ENCODE data around the gene SPTBN2. TPM values are rescaled to one million over a fixed set of nuclear protein-coding genes. Genes with fewer than 3 reads are reported as not detected.

SPTBN2 gene
- total RNA-seq, 1 experiment from 2014 or later: 8.5 TPM

DNA sequence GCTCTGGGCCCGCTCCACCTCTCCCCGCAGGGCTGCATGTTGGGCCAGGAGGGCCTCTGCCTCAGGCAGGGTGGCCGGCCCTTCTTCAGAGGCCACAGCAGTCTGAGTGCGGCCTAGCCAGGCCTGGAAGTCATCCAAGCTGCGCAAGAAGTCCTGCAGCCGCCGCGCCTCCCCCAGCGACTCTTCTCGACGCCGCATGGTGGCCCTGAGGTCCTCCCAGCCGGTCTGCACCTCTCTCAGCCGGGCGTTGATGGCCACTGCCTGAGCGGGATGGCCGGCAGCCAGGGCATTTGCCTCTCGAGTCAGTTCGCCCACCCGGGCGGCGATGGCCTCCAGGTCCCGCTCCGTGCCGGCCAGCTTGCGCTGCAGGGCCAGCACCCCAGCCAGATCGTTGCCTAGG is 28.3 kb downstream of the SPTBN2 start:
- Histone ChIP-seq H3K27ac (no peak overlapping the region), H3K4me1 (no peaks in the 10 kb centered on the region), H3K27me3 (no peaks in the 10 kb centered on the region), H3K9me3 (replicated peaks) (no peaks in the 10 kb centered on the region), H3K36me3 (no peaks in the 10 kb centered on the region), H3K4me3 (no peak overlapping the region)
- no peak for DNase-seq

DNA sequence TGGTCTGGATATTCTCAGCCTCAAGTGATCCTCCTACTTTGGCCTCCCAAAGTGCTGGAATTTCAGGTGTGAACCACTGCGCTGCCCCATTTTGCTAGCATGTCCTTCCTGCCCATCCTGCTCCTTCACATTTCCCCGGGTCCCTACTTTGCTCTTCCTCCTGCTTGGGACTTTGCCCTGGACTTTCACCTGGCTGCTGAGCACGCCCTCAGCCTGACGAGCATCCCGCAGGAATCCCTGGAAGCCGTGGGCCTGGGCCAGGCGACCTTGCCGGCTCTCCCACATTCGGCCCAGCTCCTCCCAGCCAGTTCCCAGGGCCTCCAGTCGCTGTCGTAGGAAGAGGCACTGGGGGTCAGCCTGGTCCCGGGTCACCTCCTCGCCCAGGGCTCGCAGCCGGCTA is 28.7 kb downstream of the SPTBN2 start:
- Histone ChIP-seq H3K4me3 (no peak overlapping the region), H3K27ac (no peak overlapping the region), H3K4me1 (no peaks in the 10 kb centered on the region), H3K27me3 (no peaks in the 10 kb centered on the region), H3K9me3 (replicated peaks) (no peaks in the 10 kb centered on the region), H3K36me3 (no peaks in the 10 kb centered on the region)
- DNase-seq: no peak

- H3K36me3 ChIP-seq: no peaks in the 10 kb centered on the region
- H3K27me3 ChIP-seq: no peaks in the 10 kb centered on the region
- no peak overlapping the region for H3K27ac ChIP-seq
- H3K9me3 ChIP-seq (replicated peaks): no peaks in the 10 kb centered on the region
- no peaks in the 10 kb centered on the region for H3K4me1 ChIP-seq
- no peak overlapping the region for H3K4me3 ChIP-seq
- no peak for DNase-seq
Measured at GRCh38 chr11:66698491-66698890, 30.5 kb downstream of the SPTBN2 start.

DNA sequence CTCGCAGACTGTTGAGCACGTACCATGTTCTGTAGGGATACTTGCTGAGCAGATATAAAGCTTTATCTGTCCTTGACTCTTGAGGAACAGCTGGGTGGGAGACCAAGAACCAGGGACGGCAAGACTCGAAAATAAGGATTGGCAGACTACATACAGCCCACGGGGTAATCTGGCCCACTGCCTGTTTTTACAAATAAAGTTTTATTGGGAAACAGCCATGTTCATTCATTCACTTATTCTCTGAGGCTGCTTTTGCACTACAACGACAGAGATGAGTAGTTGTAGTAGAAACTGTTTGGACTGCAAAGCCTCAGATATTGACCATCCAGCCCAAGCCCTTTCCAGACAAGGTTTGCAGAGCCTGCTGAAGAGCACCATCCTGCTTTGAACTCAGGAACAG is 31.0 kb downstream of the SPTBN2 start:
- H3K27me3 ChIP-seq: no peaks in the 10 kb centered on the region
- no peaks in the 10 kb centered on the region for H3K4me1 ChIP-seq
- no peak for DNase-seq
- no peak overlapping the region for H3K27ac ChIP-seq
- no peak overlapping the region for H3K4me3 ChIP-seq
- H3K9me3 ChIP-seq (replicated peaks): no peaks in the 10 kb centered on the region
- H3K36me3 ChIP-seq: no peaks in the 10 kb centered on the region

DNA sequence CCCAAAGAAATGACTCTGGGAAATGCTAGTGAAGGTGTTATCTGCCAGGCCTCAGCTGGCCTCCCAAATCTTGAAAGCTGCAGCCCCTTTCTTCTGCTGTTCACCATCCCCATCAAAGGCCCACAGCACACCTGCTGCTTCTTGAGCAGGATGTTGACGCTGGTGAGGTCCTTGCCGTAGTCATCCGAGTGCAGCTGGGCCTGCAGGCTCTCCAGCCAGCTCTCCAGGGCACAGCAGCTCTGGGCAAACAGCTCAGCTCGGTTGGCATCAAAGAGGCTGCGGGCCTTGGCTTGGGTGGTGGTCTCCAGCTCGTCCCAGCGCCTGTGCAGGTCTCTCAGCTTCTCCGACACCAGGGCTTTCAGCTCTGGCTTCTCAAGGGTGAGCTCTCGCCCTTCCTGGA is 32.9 kb downstream of the SPTBN2 start:
- no peak for DNase-seq
- no peak overlapping the region for H3K27ac ChIP-seq
- H3K27me3 ChIP-seq: no peaks in the 10 kb centered on the region
- H3K9me3 ChIP-seq (replicated peaks): no peaks in the 10 kb centered on the region
- no peaks in the 10 kb centered on the region for H3K36me3 ChIP-seq
- H3K4me3 ChIP-seq: no peak overlapping the region
- H3K4me1 ChIP-seq: no peaks in the 10 kb centered on the region

DNA sequence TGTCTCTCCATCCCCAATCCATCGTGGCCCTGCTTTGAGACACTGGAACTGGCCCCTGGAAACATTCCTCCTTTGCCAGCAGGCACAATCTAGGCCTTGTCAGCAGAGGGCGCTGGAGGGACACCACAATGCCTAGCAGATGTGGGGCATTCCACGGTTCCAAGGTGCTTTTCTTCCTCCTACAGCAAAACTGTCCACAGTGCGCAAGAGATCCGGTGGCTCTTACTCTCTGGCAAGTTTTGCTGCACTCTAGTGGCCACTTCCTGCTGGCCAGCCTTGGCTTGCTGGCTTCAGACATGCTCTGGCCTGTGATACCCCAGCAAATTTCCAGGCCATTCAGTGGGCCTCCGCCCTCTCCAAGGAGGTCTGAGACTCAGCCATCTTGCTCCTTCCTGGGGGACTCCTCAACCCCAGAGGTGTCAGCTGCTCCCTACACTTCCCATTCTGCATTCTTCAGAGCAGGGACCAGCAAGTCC is 34.2 kb downstream of the SPTBN2 start:
- H3K27ac ChIP-seq: no peak overlapping the region
- H3K27me3 ChIP-seq: no peaks in the 10 kb centered on the region
- H3K4me3 ChIP-seq: no peak overlapping the region
- H3K4me1 ChIP-seq: no peaks in the 10 kb centered on the region
- H3K36me3 ChIP-seq: no peaks in the 10 kb centered on the region
- peak; percentile 88 to 94 for DNase-seq
- H3K9me3 ChIP-seq (replicated peaks): no peaks in the 10 kb centered on the region

GRCh38 chr11:66694056-66694410 is 35.0 kb downstream of the SPTBN2 start:
- Histone ChIP-seq H3K9me3 (replicated peaks) (no peaks in the 10 kb centered on the region), H3K36me3 (no peaks in the 10 kb centered on the region), H3K27ac (no peak overlapping the region), H3K4me1 (no peaks in the 10 kb centered on the region), H3K27me3 (no peaks in the 10 kb centered on the region), H3K4me3 (no peak overlapping the region)
- no peak for DNase-seq

DNA sequence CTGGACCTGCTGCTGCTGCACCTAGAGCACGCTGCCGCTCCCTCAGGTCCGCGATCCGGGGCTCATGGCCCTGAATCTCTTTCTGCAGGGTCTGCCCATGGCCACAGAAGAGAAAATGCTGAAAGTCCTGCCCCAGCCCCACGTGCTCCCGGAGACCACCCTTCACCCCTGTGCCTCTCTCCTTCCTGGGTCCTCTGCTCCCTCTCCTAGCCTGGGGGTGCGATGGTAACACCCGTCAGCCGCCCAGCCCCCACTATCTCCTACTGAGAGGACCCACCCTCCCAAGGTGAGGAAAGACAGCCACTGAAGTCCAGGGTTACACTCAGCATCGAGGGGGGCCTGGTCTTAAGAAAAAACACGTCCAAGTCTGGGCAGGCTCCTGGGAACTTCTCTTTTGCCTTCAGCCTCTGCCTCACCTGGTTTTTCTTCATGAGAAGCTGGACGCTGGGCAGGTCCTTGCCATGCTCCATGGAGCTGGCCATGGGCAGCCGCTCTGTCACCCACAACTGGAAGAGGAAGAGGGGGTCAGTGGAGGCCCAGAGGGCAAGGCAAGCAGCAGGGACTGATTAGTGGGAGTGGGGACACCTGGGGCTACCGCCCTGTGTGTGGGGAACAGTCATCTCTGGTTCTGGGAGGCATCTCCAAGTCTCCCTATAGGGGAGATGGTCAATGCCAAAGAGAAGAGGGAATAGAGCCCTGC is 35.5 kb downstream of the SPTBN2 start:
- Histone ChIP-seq H3K36me3 (no peaks in the 10 kb centered on the region), H3K4me3 (no peak overlapping the region), H3K9me3 (replicated peaks) (no peaks in the 10 kb centered on the region), H3K27me3 (no peaks in the 10 kb centered on the region), H3K27ac (no peak overlapping the region), H3K4me1 (no peaks in the 10 kb centered on the region)
- DNase-seq: no peak

GRCh38 chr11:66692871-66693331 is 36.1 kb downstream of the SPTBN2 start:
- no peaks in the 10 kb centered on the region for H3K9me3 ChIP-seq (replicated peaks)
- no peaks in the 10 kb centered on the region for H3K36me3 ChIP-seq
- H3K27ac ChIP-seq: no peak overlapping the region
- no peak for DNase-seq
- H3K27me3 ChIP-seq: no peaks in the 10 kb centered on the region
- no peak overlapping the region for H3K4me3 ChIP-seq
- H3K4me1 ChIP-seq: no peaks in the 10 kb centered on the region

DNA sequence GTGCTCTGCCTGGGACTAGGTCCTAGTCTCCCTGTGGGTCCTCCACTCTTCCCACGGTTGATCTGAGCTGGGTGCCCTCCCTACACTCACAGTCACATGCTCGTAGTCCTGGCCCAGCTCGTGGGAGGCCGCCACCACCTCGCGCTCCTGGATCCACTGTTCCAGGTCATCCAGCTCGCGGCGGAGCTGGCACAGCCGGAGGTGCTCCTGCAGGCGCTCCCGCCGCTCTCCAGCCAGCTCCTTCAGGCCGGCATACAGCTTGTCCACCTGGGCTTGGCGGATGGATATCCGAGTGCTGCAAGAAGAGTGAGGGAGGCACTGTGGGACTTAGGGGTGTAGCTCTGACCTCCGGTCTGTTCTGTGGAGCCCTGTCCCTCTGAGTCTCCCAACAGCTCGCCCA is 36.6 kb downstream of the SPTBN2 start:
- DNase-seq: no peak
- Histone ChIP-seq H3K27me3 (no peaks in the 10 kb centered on the region), H3K4me3 (no peak overlapping the region), H3K27ac (no peak overlapping the region), H3K4me1 (no peaks in the 10 kb centered on the region), H3K36me3 (no peaks in the 10 kb centered on the region), H3K9me3 (replicated peaks) (no peaks in the 10 kb centered on the region)

- no peaks in the 10 kb centered on the region for H3K9me3 ChIP-seq (replicated peaks)
- no peaks in the 10 kb centered on the region for H3K4me1 ChIP-seq
- no peaks in the 10 kb centered on the region for H3K36me3 ChIP-seq
- H3K4me3 ChIP-seq: no peak overlapping the region
- no peak overlapping the region for H3K27ac ChIP-seq
- no peak for DNase-seq
- no peaks in the 10 kb centered on the region for H3K27me3 ChIP-seq
Measured at GRCh38 chr11:66691311-66691980, 37.6 kb downstream of the SPTBN2 start.

GRCh38 chr11:66689661-66690590 is 39.1 kb downstream of the SPTBN2 start:
- H3K4me1 ChIP-seq: no peaks in the 10 kb centered on the region
- H3K36me3 ChIP-seq: no peaks in the 10 kb centered on the region
- no peaks in the 10 kb centered on the region for H3K27me3 ChIP-seq
- no peak overlapping the region for H3K4me3 ChIP-seq
- no peaks in the 10 kb centered on the region for H3K9me3 ChIP-seq (replicated peaks)
- no peak for DNase-seq
- H3K27ac ChIP-seq: no peak overlapping the region

DNA sequence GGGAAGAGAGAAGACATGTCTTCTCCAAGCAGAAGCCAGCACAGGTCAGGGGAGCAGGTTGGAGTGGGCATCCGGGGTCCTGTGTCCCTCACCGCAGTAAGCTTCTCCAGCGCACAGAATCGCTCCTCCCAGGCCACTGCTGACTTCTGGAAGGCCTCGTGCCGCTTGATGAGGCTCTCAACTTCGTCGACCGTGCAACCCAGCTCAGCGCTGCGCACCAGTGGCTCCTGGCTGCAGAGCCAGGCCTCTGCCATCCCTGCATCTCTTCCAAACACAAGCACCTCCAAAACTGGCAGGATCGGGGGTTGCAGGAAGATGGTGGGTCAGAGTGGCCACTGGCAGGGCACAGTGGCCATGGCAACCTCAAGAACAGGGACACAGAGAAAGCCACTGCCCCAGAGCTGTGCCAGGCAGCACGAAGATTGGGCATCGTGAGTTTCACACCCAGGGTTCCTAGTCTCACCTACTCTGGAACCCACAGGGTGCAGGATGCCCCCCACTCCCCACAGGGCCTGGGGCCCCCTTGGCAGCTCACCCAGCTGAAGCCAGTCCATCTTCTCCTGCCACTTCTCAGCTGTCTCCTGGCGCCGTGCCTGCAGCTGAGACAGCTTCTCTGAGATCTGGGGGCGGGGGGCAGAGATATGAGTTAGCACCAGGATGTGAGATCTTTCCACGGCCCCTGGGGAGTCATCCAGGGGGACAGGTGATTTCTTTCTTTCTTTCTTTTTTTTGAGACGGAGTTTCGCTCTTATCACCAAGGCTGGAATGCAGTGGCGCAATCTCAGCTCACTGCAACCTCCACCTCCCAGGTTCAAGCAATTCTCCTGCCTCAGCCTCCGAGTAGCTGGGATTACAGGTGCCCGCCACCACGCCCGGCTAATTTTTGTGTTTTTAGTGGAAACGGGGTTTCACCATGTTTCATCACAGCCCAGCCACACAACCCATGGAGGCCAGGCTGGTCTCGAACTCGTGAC is 40.2 kb downstream of the SPTBN2 start:
- Histone ChIP-seq H3K36me3 (no peaks in the 10 kb centered on the region), H3K9me3 (replicated peaks) (no peaks in the 10 kb centered on the region), H3K27me3 (no peaks in the 10 kb centered on the region), H3K4me1 (no peaks in the 10 kb centered on the region), H3K4me3 (no peak overlapping the region), H3K27ac (no peak overlapping the region)
- DNase-seq: no peak

- no peak for DNase-seq
- Histone ChIP-seq H3K4me3 (no peak overlapping the region), H3K27ac (no peak overlapping the region), H3K4me1 (no peaks in the 10 kb centered on the region), H3K27me3 (no peaks in the 10 kb centered on the region), H3K36me3 (no peaks in the 10 kb centered on the region), H3K9me3 (replicated peaks) (no peaks in the 10 kb centered on the region)
Measured at GRCh38 chr11:66687831-66688281, 41.2 kb downstream of the SPTBN2 start.

Measured in SJCRH30 (cell line).